ENCODE data around the gene JPT1. TPM values are rescaled to one million over a fixed set of nuclear protein-coding genes. Genes with fewer than 3 reads are reported as not detected.

Gene JPT1
- total and polyA plus RNA-seq, 2 donors (not counting 3 experiments of a cell fraction or from before 2014, with no cell fraction given): 212 to 352 TPM

- no peak for FAIRE-seq
- TF ChIP-seq FOS (IDR thresholded peaks at IDR 0.05; ENCODE audit: borderline replicate concordance, insufficient read depth, low read length) (no peak), GATA2 (IDR thresholded peaks at IDR 0.05; ENCODE audit: insufficient read depth, insufficient read length, low read depth, low read length) (no peak), MYC (IDR thresholded peaks at IDR 0.05; ENCODE audit: low read depth, low read length) (no peak), JUN (IDR thresholded peaks at IDR 0.05; ENCODE audit: borderline replicate concordance, insufficient read depth, insufficient read length, low read depth) (no peak), POLR2A (IDR thresholded peaks at IDR 0.05; ENCODE audit: low read depth, low read length) (no peak), POLR2AphosphoS5 (IDR thresholded peaks at IDR 0.05; ENCODE audit: insufficient read depth, low read depth, low read length) (no peak), EZH2 (IDR thresholded peaks at IDR 0.05; ENCODE audit: borderline replicate concordance, low read depth, low read length, severe bottlenecking) (no peak), MAX (IDR thresholded peaks at IDR 0.05; ENCODE audit: insufficient read depth, insufficient read length) (no peak)
- TF ChIP-seq, protein P1, sequence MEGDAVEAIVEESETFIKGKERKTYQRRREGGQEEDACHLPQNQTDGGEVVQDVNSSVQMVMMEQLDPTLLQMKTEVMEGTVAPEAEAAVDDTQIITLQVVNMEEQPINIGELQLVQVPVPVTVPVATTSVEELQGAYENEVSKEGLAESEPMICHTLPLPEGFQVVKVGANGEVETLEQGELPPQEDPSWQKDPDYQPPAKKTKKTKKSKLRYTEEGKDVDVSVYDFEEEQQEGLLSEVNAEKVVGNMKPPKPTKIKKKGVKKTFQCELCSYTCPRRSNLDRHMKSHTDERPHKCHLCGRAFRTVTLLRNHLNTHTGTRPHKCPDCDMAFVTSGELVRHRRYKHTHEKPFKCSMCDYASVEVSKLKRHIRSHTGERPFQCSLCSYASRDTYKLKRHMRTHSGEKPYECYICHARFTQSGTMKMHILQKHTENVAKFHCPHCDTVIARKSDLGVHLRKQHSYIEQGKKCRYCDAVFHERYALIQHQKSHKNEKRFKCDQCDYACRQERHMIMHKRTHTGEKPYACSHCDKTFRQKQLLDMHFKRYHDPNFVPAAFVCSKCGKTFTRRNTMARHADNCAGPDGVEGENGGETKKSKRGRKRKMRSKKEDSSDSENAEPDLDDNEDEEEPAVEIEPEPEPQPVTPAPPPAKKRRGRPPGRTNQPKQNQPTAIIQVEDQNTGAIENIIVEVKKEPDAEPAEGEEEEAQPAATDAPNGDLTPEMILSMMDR (IDR thresholded peaks at IDR 0.05; ENCODE audit: extremely low read depth in 1 of 2, insufficient read depth in 1 of 2, low read depth in 1 of 2, low read length in 2 of 2): no peak
- Histone ChIP-seq H4K20me1 (replicated peaks; ENCODE audit: control insufficient read depth, extremely low read depth, insufficient read depth, low read length) (no peaks in the 10 kb centered on the region), H3K9me3 (replicated peaks; ENCODE audit: control insufficient read depth, insufficient read depth, low read length) (no peaks in the 10 kb centered on the region), H3K9ac (replicated peaks; ENCODE audit: extremely low read depth, insufficient read depth, low read length) (no peak overlapping the region), H3K9me1 (replicated peaks; ENCODE audit: control insufficient read depth, extremely low read depth, insufficient read depth, low read length) (no peaks in the 10 kb centered on the region), H3K36me3 (ENCODE audit: control insufficient read depth in 2 of 2, extremely low read depth in 1 of 2, insufficient read depth in 2 of 2, low read length in 2 of 2) (no peaks in the 10 kb centered on the region), H3K79me2 (ENCODE audit: control insufficient read depth, insufficient read depth, low read length) (no peaks in the 10 kb centered on the region), H3K4me3 (replicated peaks in 1 of 3; ENCODE audit: insufficient read depth in 1 of 3, low read depth in 1 of 3, low read length in 3 of 3) (no peak overlapping the region), H3K4me2 (ENCODE audit: insufficient read depth, low read length) (no peak overlapping the region), H3K4me1 (ENCODE audit: control insufficient read depth, extremely low read depth, insufficient read depth, low read length) (peaks cover 41% of the 10 kb centered on the region), H3K27ac (ENCODE audit: insufficient read depth, low read depth, low read length) (no peak overlapping the region), H2AFZ (ENCODE audit: low read depth, low read length) (no peak overlapping the region), H3K27me3 (ENCODE audit: control insufficient read depth in 2 of 2, insufficient read depth in 2 of 2, low read length in 2 of 2) (no peaks in the 10 kb centered on the region)
- POLR2A ChIA-PET: no interaction called here
- intact Hi-C loops (cut with micrococcal nuclease): loop anchor here (1.0 to 2.0 kb wide), 5 partner anchors 9 to 52 kb away; partner anchors contain the start of gene ATP5PD
- CTCF ChIA-PET: interaction anchor here (2.9 to 4.1 kb wide), 3 partner anchors 20 to 28 kb away, joined by 13 to 35 read pairs (median 14); no protein-coding TSS in a partner anchor
- DNase-seq (ENCODE audit: low read depth, low spot score): no peak
- dilution Hi-C loops (cut with MboI; ENCODE audit: extremely low pct_ligation_motif_present, low sequenced_read_pairs): no loop called here
- no TSS peak for BruUV-seq (replicated peaks)
These were observed 67.7 kb downstream of the JPT1 start for GRCh38 chr17:75086496-75087181.

Small RNA genes lying within 50 kb of the gene (small RNA-seq; reads per million reads assigned to genes)
- gene RF00019 (ENCODE audit: insufficient read depth, insufficient read length, low read depth, low replicate concordance): not detected

Other genes starting within 250 kb of the JPT1 start
- gene USH1G, start 231.3 kb downstream of the JPT1 start, total RNA-seq: not detected in 2 replicates
- gene USH1G, start 231.3 kb downstream of the JPT1 start, polyA plus RNA-seq: not detected in 2 replicates
- not detected in 2 replicates for gene OTOP2, start 230.2 kb downstream of the JPT1 start, total RNA-seq
- gene OTOP2, start 230.2 kb downstream of the JPT1 start, polyA plus RNA-seq: not detected in 2 replicates
- gene OTOP3, start 218.6 kb downstream of the JPT1 start, total RNA-seq: not detected in 2 replicates
- gene OTOP3, start 218.6 kb downstream of the JPT1 start, polyA plus RNA-seq: not detected in 2 replicates
- gene HID1, start 181.8 kb downstream of the JPT1 start, total RNA-seq: 36.8 and 41.4 TPM in 2 replicates
- 53.3 and 63.4 TPM in 2 replicates for gene HID1, start 181.8 kb downstream of the JPT1 start, polyA plus RNA-seq
- gene CDR2L, start 166.9 kb downstream of the JPT1 start, total RNA-seq: 34.9 and 36.7 TPM in 2 replicates
- gene CDR2L, start 166.9 kb downstream of the JPT1 start, polyA plus RNA-seq: 22.2 and 23.1 TPM in 2 replicates
- 38.0 and 38.8 TPM in 2 replicates for gene MRPL58, start 141.8 kb downstream of the JPT1 start, total RNA-seq
- 28.7 and 43.7 TPM in 2 replicates for gene MRPL58, start 141.8 kb downstream of the JPT1 start, polyA plus RNA-seq
- gene ATP5PD, start 107.5 kb downstream of the JPT1 start, total RNA-seq: 200 and 202 TPM in 2 replicates
- gene ATP5PD, start 107.5 kb downstream of the JPT1 start, polyA plus RNA-seq: 176 and 182 TPM in 2 replicates
- 20.6 and 23.2 TPM in 2 replicates for gene KCTD2, start 107.3 kb downstream of the JPT1 start, total RNA-seq
- gene KCTD2, start 107.3 kb downstream of the JPT1 start, polyA plus RNA-seq: 24.3 and 24.8 TPM in 2 replicates
- gene SLC16A5, start 66.6 kb downstream of the JPT1 start, total RNA-seq: 16.4 and 17.4 TPM in 2 replicates
- gene SLC16A5, start 66.6 kb downstream of the JPT1 start, polyA plus RNA-seq: 23.3 and 31.9 TPM in 2 replicates
- 14.5 and 15.7 TPM in 2 replicates for gene ARMC7, start 44.5 kb downstream of the JPT1 start, total RNA-seq
- gene ARMC7, start 44.5 kb downstream of the JPT1 start, polyA plus RNA-seq: 11.8 and 13.1 TPM in 2 replicates
- 32.6 and 39.2 TPM in 2 replicates for gene NT5C, start 22.8 kb downstream of the JPT1 start, total RNA-seq
- gene NT5C, start 22.8 kb downstream of the JPT1 start, polyA plus RNA-seq: 29.1 and 38.0 TPM in 2 replicates
- 424 and 437 TPM in 2 replicates for gene SUMO2, start 28.4 kb upstream of the JPT1 start, total RNA-seq
- gene SUMO2, start 28.4 kb upstream of the JPT1 start, polyA plus RNA-seq: 62.0 and 75.6 TPM in 2 replicates
- 98.3 and 105 TPM in 2 replicates for gene NUP85, start 51.2 kb upstream of the JPT1 start, total RNA-seq
- gene NUP85, start 51.2 kb upstream of the JPT1 start, polyA plus RNA-seq: 116 and 120 TPM in 2 replicates
- gene GGA3, start 107.1 kb upstream of the JPT1 start, total RNA-seq: 39.2 and 62.9 TPM in 2 replicates
- gene GGA3, start 107.1 kb upstream of the JPT1 start, polyA plus RNA-seq: 41.2 and 41.6 TPM in 2 replicates
- 65.7 and 79.8 TPM in 2 replicates for gene MRPS7, start 107.4 kb upstream of the JPT1 start, total RNA-seq
- gene MRPS7, start 107.4 kb upstream of the JPT1 start, polyA plus RNA-seq: 74.8 and 82.8 TPM in 2 replicates
- gene MIF4GD, start 116.7 kb upstream of the JPT1 start, total RNA-seq: 12.3 and 12.4 TPM in 2 replicates
- 35.7 and 37.1 TPM in 2 replicates for gene MIF4GD, start 116.7 kb upstream of the JPT1 start, polyA plus RNA-seq
- gene SLC25A19, start 134.9 kb upstream of the JPT1 start, total RNA-seq: 16.8 and 20.9 TPM in 2 replicates
- gene SLC25A19, start 134.9 kb upstream of the JPT1 start, polyA plus RNA-seq: 20.0 and 20.6 TPM in 2 replicates